ENCODE results near the gene MYEOV.

MYEOV gene

GRCh38 chr11:69342588-69343330 lies 48.8 kb downstream of the MYEOV start:
- DNase-seq (ENCODE audit: low read depth) = no peak

- no peak for DNase-seq (ENCODE audit: low read depth)
These were observed 49.7 kb downstream of the MYEOV start for GRCh38 chr11:69343401-69344321.

GRCh38 chr11:69344570-69345145 lies 50.7 kb downstream of the MYEOV start:
- DNase-seq (ENCODE audit: low read depth) = no peak

Data from T follicular helper cell (primary cell).